Stimulated activated CD4-positive, alpha-beta T cell treated with anti-CD3 and anti-CD28 coated beads, Interleukin-2, amount 100 ng/mL, for 48 hours (primary cell): ENCODE results near the gene ACOXL.

Experiments used
- DNase-seq, 2 donors: peaks; one replicate each; pipeline ENCODE4 v3.0.0-alpha.2; 2020

The ACOXL gene

DNA sequence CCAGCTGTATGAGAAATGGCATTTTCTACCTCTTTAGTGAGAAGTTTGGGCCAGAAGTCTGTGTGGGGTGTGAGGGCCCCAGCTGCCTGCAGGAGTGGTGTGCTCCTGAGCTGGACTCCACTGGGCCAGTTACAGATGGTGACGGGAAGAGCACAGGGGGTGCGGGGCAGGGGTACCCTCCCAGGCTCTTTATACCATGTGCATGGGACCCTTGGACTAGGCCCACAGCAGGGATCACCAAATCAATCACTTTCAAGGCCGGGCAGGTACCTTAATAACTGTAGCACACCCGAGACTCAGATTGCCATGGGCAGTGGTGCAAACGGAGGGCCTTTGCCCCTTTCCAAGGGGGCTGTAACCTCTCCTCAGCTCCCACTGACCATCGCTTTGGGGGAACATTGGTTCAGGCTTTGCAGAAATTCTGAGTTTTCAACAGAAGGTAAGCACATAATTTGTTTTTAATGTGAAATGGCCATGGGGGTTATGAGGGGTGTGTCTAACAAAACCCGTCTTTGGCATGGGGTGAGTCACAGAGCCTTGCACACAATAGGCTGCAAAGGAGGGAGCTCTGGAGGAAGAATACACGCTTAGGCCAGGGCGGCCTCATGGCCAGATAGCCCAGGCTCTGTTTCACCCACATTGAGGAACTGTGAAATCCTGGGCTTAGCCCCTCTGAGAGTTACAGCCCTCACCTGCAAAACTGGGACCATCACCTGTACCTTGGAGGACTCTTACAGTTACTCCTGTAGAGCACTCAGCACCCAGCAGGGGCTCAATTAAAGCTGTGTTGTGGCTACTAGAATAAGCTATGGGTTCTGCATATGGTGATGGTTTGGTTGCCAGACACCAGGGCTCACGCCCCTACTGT, 247.3 kb downstream of the ACOXL start:
- DNase-seq = no peak

DNA sequence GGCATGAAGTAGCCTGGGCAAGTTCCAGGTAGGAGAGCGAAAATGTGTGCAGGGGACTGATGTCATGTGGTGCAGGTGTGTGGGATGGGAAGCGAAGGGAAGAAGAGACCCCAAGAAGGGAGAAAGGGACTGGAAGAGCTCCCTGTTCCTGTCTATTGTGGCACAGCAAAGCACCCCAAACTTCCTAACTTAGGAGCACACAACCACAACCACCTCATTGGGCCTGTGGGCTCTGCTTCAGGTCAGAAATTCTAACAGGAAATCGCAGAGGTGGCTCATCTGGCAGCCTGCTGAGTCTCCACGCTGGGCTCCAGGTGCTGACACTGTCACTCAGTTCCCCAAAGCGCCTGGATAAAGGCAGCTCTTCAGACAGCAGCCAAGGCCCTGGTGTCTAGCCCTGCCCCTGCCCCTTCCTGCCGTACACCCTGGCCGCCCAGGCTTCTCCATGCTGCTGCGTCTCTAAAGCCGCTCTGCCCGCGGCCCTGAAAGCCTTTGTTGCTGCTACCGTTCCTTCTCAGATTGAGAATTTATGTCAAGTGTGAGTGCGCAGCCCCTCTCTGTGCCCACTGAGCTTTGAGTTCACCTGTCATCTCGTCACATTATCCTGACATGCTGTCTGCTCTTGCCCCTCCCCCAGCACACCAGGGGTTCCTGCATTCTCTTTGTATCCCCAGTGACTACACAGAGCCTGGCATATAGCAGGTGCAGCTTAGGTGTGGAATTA, 248.1 kb downstream of the ACOXL start:
- no peak for DNase-seq

GRCh38 chr2:110983133-110983532, 250.8 kb downstream of the ACOXL start:
- DNase-seq = no peak

GRCh38 chr2:110984694-110985490, 252.5 kb downstream of the ACOXL start:
- DNase-seq = no peak

DNA sequence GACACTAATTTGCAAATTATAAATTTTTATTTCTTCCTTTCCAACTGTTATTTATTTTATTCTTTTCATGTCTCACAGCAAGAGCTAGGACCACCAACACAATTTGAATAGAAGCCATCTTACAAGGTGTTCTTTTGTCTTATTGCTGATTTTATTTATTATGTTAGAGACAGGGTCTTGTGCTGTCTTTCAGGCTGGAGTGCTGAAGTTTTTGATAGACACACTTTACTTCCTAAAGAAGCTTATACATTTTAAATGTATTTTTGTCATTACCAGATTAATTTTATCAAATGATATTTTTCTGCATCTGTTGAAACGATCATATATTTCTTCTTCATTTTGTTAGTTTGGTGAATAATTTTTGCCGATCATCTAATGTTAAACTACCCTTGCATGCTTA, 258.1 kb downstream of the ACOXL start:
- no peak for DNase-seq

GRCh38 chr2:110991911-110992310, 259.5 kb downstream of the ACOXL start:
- DNase-seq = no peak

GRCh38 chr2:110992886-110993285, 260.5 kb downstream of the ACOXL start:
- DNase-seq = no peak

GRCh38 chr2:110993557-110994231, 261.3 kb downstream of the ACOXL start:
- no peak for DNase-seq

DNA sequence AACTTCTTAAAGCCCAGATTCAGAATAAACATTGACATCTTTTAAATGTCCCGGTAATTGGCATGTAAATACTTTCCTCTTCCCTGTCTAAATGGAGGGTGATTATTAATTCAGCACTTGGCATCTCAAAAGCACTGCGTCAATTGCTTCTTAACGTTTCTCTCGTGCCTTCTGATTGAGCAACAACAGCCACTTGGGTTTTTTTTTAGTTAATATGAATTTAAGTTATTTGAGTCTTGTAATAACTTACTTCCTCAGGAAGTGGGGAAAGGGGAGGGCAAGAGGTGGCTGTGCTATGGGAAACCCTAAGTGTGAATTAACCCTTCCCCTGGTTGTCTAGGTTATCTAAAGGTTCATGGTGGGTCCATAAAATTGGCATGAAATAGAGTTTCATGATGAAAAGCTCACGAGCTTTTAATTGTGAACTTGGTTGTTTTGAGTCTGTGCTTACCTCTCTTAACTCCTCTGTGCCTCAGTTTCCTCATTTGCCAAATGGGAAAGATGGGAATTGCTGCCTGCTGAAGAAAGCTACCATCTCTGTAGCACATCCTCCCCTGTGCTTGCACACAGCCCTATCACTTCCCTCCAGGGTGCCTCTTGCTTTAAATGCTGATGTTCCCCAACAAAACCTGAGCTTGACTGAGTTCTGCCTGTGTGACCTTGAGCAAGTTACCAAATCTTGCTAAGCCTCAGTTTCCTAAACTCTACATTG, 262.0 kb downstream of the ACOXL start:
- DNase-seq = no peak

- DNase-seq = no peak
Observed at GRCh38 chr2:110995911-110996310, 263.5 kb downstream of the ACOXL start.

- no peak for DNase-seq
Observed at GRCh38 chr2:110997331-110998045, 265.1 kb downstream of the ACOXL start.

GRCh38 chr2:110998311-110998710, 265.9 kb downstream of the ACOXL start:
- no peak for DNase-seq

GRCh38 chr2:110999626-111000025, 267.3 kb downstream of the ACOXL start:
- no peak for DNase-seq

DNA sequence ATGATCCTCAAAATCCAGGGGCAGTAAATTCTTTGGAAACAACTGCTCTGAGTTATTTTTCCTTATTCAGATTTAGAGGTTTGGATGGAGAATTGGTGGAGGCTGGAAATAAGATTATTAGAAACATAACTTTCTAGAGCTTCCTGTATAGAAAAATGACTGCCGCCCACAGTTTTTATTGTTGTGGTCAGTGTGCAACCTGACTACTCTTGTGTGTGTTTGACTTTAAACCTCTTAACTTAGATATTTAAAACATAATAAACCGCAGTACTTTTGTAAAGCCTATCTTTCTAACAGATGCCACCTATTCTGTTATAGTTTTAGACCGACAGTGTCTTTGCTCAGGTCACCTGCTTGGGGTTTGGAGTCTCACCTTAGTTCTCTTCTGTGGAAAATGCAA, 272.9 kb downstream of the ACOXL start:
- no peak for DNase-seq

- no peak for DNase-seq
Observed at GRCh38 chr2:111005821-111006220, 273.4 kb downstream of the ACOXL start.

- DNase-seq = no peak
Observed at GRCh38 chr2:111007757-111008688, 275.6 kb downstream of the ACOXL start.

- DNase-seq = no peak
Observed at GRCh38 chr2:111011218-111011617, 278.8 kb downstream of the ACOXL start.

DNA sequence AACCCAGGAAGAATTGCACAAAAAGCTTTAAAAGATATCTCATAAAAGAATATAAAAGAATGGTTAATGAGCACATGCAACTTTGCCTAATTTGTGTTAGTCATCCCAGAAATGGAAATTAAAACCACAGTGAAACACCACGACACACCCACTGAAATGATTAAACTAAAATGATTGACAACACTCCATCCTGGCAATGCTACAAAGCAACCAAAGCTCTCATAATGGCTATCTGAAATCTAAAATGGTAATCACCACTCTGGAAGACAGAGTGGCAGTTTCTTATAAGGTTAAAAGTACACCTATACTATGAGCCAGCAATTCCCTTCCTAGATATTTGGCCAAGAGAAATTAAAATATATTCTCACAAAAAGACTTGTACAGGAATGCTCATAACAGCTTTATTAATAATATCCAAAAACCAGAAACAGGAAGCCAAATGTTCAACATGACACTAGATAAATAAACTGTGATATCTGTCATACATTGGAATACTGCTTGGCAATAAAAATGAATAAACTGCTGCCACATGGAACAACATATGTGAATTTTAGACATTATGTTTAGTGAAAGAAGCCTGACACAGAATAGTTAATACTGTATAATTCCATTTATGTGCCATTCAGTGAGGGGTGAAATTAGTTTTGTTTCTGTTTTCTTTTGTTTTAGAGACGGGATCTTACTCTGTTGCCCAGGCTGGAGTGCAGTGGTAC, 283.1 kb downstream of the ACOXL start:
- DNase-seq = no peak

DNA sequence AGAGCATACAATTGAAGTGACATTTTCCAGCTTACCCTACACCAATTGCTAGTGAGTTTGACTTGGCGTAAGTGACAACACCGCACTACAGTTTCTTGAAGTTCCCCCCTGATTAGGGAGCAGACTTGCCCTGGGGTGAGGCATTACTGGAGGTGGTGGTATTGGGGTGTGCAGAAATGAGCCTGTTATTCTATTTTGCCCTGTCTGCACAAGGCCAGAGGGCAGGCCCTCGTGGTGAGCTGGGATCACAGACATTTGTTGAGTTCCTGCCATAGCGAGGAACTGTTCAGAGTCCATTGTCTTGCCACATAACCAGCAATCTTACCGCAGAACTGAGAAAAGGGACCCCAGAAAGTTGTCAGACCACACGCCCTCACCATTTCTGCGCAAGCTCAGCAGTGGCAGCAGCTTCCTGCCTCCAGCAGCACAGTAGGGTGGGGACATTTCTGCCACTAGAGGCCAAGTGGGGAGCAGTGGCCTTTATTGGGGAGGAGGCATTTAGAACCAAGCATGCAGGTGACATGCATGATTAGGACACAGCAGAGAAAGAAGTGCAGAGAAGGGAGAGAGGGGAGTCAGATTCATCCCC, 284.8 kb downstream of the ACOXL start:
- DNase-seq = no peak
